H1 (cell line): ENCODE data around the gene DPPA5. TPM values are rescaled to one million over a fixed set of nuclear protein-coding genes. Genes with fewer than 3 reads are reported as not detected.
A peak's percentile ranks its signal among the peaks of the same experiment; 100 is the strongest.

Experiments
- BRCA1 ChIP-seq: IDR thresholded peaks from 2 replicates; pipeline ENCODE4 v1.6.1; 2012; ENCODE audit warnings: low read depth, low read length, improper control_type of control experiment
- CEBPB ChIP-seq: IDR thresholded peaks from 2 replicates; pipeline ENCODE4 v1.6.1; 2012; ENCODE audit warnings: low read depth, low read length
- CREB1 ChIP-seq: IDR thresholded peaks from 2 replicates; pipeline ENCODE4 v1.6.1; 2012; ENCODE audit warnings: inconsistent platforms
- EZH2 ChIP-seq: fragments of 200-600 bp; sonication (generic); IDR thresholded peaks from 2 replicates; pipeline ENCODE4 v1.7.1; 2012; ENCODE audit warnings: low read depth, mild to moderate bottlenecking, moderate library complexity, low read length, inconsistent platforms; ENCODE audit not compliant: severe bottlenecking
- GABPA ChIP-seq: IDR thresholded peaks from 2 replicates; pipeline ENCODE4 v1.6.1; 2011; ENCODE audit warnings: mild to moderate bottlenecking, low read length, moderate library complexity, borderline replicate concordance; ENCODE audit not compliant: insufficient read depth
- HDAC2 ChIP-seq, 2 experiments: fragments of 300-600 bp in 1 of 2; sonication (generic) in 1 of 2; IDR thresholded peaks; 2 replicates each; pipeline ENCODE4 v1.6.1; 2011 to 2012; ENCODE audit warnings: low read depth in 2 of 2, low read length in 2 of 2, mild to moderate bottlenecking in 2 of 2, moderate library complexity in 2 of 2, borderline replicate concordance in 1 of 2, inconsistent platforms in 1 of 2
- JUND ChIP-seq: IDR thresholded peaks from 2 replicates; pipeline ENCODE4 v1.6.1; 2011; ENCODE audit warnings: mild to moderate bottlenecking, improper control_type of control experiment, low read length
- KDM4A ChIP-seq: IDR thresholded peaks from one replicate; pipeline ENCODE4 v1.7.1; 2012; ENCODE audit warnings: low read depth, mild to moderate bottlenecking, moderate library complexity, low read length, inconsistent platforms; ENCODE audit not compliant: severe bottlenecking
- KDM5A ChIP-seq: fragments of 200-600 bp; IDR thresholded peaks from 2 replicates; pipeline ENCODE4 v1.7.1; 2012; ENCODE audit warnings: mild to moderate bottlenecking, low read length, inconsistent platforms, mixed read lengths
- NANOG ChIP-seq: IDR thresholded peaks from 2 replicates; pipeline ENCODE4 v1.6.1; 2011; ENCODE audit warnings: low read length, low read depth, mild to moderate bottlenecking, inconsistent platforms; ENCODE audit not compliant: insufficient read depth, poor library complexity, severe bottlenecking
- PHF8 ChIP-seq: fragments of 200-600 bp; sonication (generic); conservative IDR thresholded peaks from 2 replicates; pipeline ENCODE4 v1.7.1; 2012; ENCODE audit warnings: low read depth, mild to moderate bottlenecking, inconsistent platforms, low read length, moderate library complexity
- RBBP5 ChIP-seq: IDR thresholded peaks from 2 replicates; pipeline ENCODE4 v1.7.1; 2012; ENCODE audit warnings: low read depth, mild to moderate bottlenecking, inconsistent platforms, low read length, moderate library complexity, borderline replicate concordance
- RNF2 ChIP-seq: fragments of 200-900, 300-1000 bp; sonication (generic); IDR thresholded peaks from 2 replicates; pipeline ENCODE4 v1.7.1; 2016; ENCODE audit warnings: borderline replicate concordance, low read depth, mild to moderate bottlenecking, antibody characterized with exemption, low read length; ENCODE audit not compliant: poor library complexity, severe bottlenecking; ENCODE audit errors: missing control alignments
- RXRA ChIP-seq: IDR thresholded peaks from 2 replicates; pipeline ENCODE4 v1.6.1; 2011; ENCODE audit warnings: low read depth, mild to moderate bottlenecking, low read length, moderate library complexity; ENCODE audit not compliant: insufficient read depth
- SAP30 ChIP-seq: fragments of 300-600 bp; sonication (generic); IDR thresholded peaks from 2 replicates; pipeline ENCODE4 v1.7.1; 2012; ENCODE audit warnings: low read length, moderate library complexity, mild to moderate bottlenecking, inconsistent platforms; ENCODE audit not compliant: insufficient read depth, insufficient replicate concordance
- SRF ChIP-seq: IDR thresholded peaks from 2 replicates; pipeline ENCODE4 v1.6.1; 2011; ENCODE audit warnings: mild to moderate bottlenecking, low read depth, low read length, moderate library complexity
- TBP ChIP-seq: IDR thresholded peaks from 2 replicates; pipeline ENCODE4 v1.6.1; 2011; ENCODE audit warnings: low read depth, low read length, improper control_type of control experiment
- TCF12 ChIP-seq: IDR thresholded peaks from 2 replicates; pipeline ENCODE4 v1.6.1; 2011; ENCODE audit warnings: low read depth, mild to moderate bottlenecking, low read length
- YY1 ChIP-seq: IDR thresholded peaks from 2 replicates; pipeline ENCODE4 v1.6.1; 2011; ENCODE audit warnings: low read depth, mild to moderate bottlenecking, low read length
- polyA plus RNA-seq, 7 experiments: library from polyadenylated mRNA; depleted of rRNA in 3 of 7; stranded (reverse) in 5 of 7; unstranded in 2 of 7; fragments of >200 nt in 5 of 7; fragments of 200-250 nt in 2 of 7; gene quantifications; 1 replicate in 5 of 7; 2 replicates in 1 of 7; 4 replicates in 1 of 7; pipeline versions ENCODE4 v1.2.1 to v1.2.3, GENCODE V29; 2011 to 2013; ENCODE audit warnings: missing spikeins in 2 of 7, mixed read lengths in 2 of 7
- total RNA-seq: library from RNA; stranded (reverse); fragmentation: NEBNext Ultra II Directional; extraction: Animal tissue kit (Norgen Biotek cat#: 25700); gene quantifications from 2 replicates; pipeline ENCODE4 v1.2.1, GENCODE V29; 2021
- TF ChIP-seq, protein P1 (sequence below): IDR thresholded peaks from 2 replicates; pipeline ENCODE4 v1.6.1; 2012; ENCODE audit warnings: inconsistent platforms
- TF ChIP-seq, protein P2 (sequence below): IDR thresholded peaks from 2 replicates; pipeline ENCODE4 v1.6.1; 2012; ENCODE audit warnings: inconsistent platforms

DPPA5 gene
- total and polyA plus RNA-seq, 2 of the 8 experiments (the other 6 are each of a cell fraction or from before 2014, with no cell fraction given) = 2.0 to 2.9 TPM

DNA sequence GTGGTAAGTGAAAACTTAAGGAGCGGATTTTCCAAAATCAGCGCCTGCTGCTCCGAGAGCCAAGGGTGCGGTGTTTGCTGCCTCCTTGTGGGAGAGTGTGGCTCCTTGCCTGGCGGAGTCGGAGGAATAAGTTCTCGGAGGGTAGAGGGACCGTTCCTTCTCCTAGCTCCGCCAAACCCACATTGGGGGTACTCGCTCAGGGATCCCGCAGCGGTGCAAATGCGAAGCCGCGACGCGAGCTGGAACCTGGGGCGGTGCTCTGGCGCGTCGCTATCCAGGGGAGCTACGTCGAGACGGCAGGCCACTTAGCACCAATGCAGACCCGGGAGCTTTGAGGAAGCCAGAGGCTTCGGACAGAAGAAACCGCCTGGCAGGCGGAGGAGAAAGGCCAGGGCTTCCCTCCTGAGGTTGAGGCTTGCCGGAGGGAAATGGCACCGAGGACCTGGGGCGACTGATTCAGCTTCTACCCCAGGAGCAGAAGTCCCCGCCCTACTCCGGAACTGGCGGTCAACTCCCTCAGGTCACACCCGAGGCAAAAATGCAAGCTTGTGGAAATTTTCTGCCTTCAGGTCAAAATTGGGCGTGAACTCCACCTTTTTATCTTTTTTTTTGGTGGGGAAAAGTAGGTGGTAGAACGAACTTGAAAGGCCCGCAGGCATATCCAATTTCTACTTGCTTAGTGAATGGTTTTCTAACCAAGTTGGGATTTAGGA lies 34.9 kb upstream of the DPPA5 start (continued):
- TF ChIP-seq RNF2 = no peak
- no peak for TF ChIP-seq BRCA1
- no peak for TF ChIP-seq SAP30
- no peak for TF ChIP-seq SRF
- no peak for TF ChIP-seq CEBPB
- no peak for TF ChIP-seq RXRA
- peak; percentile 54 for TF ChIP-seq PHF8
- peak; percentile 63; the same call in 1 of the 2 replicates for TF ChIP-seq RBBP5
- TF ChIP-seq, protein P1, sequence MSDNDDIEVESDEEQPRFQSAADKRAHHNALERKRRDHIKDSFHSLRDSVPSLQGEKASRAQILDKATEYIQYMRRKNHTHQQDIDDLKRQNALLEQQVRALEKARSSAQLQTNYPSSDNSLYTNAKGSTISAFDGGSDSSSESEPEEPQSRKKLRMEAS = peak; percentile 46; the same call in 1 of the 2 replicates
- TF ChIP-seq, protein P2, sequence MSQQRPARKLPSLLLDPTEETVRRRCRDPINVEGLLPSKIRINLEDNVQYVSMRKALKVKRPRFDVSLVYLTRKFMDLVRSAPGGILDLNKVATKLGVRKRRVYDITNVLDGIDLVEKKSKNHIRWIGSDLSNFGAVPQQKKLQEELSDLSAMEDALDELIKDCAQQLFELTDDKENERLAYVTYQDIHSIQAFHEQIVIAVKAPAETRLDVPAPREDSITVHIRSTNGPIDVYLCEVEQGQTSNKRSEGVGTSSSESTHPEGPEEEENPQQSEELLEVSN = peak; percentile 87
- TF ChIP-seq NANOG = no peak
- peak; percentile 80 for TF ChIP-seq CREB1
- TF ChIP-seq TBP = peak; percentile 75
- 0 out of 2 replicates have a peak, but pooled peaks have one; percentile 16 for TF ChIP-seq TCF12
- no peak for TF ChIP-seq KDM5A
- peak; percentile 11; the same call in 1 of the 2 replicates for TF ChIP-seq YY1
- TF ChIP-seq JUND = peak; percentile 52; the same call in 1 of the 2 replicates
- peak; percentile 53 for TF ChIP-seq KDM4A
- TF ChIP-seq HDAC2 (IDR thresholded peaks at IDR 0.05; ENCODE audit: borderline replicate concordance in 1 of 2, low read depth in 2 of 2, low read length in 2 of 2) = 0 out of 4 replicates have a peak, but pooled peaks of 1 of the 2 experiments have one; percentile 33
- TF ChIP-seq EZH2 = no peak
- TF ChIP-seq GABPA = no peak
